Measurements from ENCODE around the gene CD3D.

- TF ChIP-seq CTCF (IDR thresholded peaks at IDR 0.05; ENCODE audit: borderline replicate concordance, extremely low read depth, low read length, poor library complexity, severe bottlenecking) (no peak), EZH2 (IDR thresholded peaks at IDR 0.05; ENCODE audit: borderline replicate concordance, low read depth, low read length, severe bottlenecking) (no peak)
These were observed 31.4 kb upstream of the CD3D start for GRCh38 chr11:118373871-118374270.
